ENCODE data around the gene RBM45. TPM values are rescaled to one million over a fixed set of nuclear protein-coding genes. Genes with fewer than 3 reads are reported as not detected.

The RBM45 gene
- total RNA-seq, 1 donor from 2014 or later, result 4.9 TPM

- intact Hi-C loops (cut with DNase I), result no loop called here
- DNase-seq (no peak), ATAC-seq (ENCODE audit: poor library complexity) (no peak)
Observed at GRCh38 chr2:178101321-178102079, 10.7 kb upstream of the RBM45 start.

- ATAC-seq (ENCODE audit: poor library complexity) (no peak), DNase-seq (no peak)
- intact Hi-C loops (cut with DNase I), result no loop called here
Observed at GRCh38 chr2:178105566-178105965, 6.7 kb upstream of the RBM45 start.

- intact Hi-C loops (cut with DNase I), result no loop called here
- no peak for ATAC-seq (ENCODE audit: poor library complexity)
Observed at GRCh38 chr2:178106053-178106452, 6.2 kb upstream of the RBM45 start.

GRCh38 chr2:178108176-178108575 is 4.1 kb upstream of the RBM45 start:
- DNase-seq, result no peak
- no peak for ATAC-seq (ENCODE audit: poor library complexity)

More at GRCh38 chr2:178106053-178106452, 6.2 kb upstream of the RBM45 start:
- DNase-seq, result no peak

GRCh38 chr2:178109813-178110212 is 2.4 kb upstream of the RBM45 start:
- ATAC-seq (ENCODE audit: poor library complexity) (no peak), DNase-seq (no peak)
- intact Hi-C loops (cut with DNase I), result loop anchor here (5.0 to 10.0 kb wide), 2 partner anchors 85 to 302 kb away; partner anchors contain the start of gene OSBPL6

More at GRCh38 chr2:178108176-178108575, 4.1 kb upstream of the RBM45 start:
- intact Hi-C loops (cut with DNase I), result no loop called here

GRCh38 chr2:178110681-178111080 is 1.6 kb upstream of the RBM45 start:
- intact Hi-C loops (cut with DNase I), result loop anchor here (5.0 to 10.0 kb wide), 2 partner anchors 84 to 302 kb away; partner anchors contain the start of gene OSBPL6
- ATAC-seq (ENCODE audit: poor library complexity), result no peak

GRCh38 chr2:178111743-178112142 is 494 bp upstream of the RBM45 start:
- ATAC-seq (ENCODE audit: poor library complexity), result no peak
- intact Hi-C loops (cut with DNase I), result loop anchor here (5.0 to 10.0 kb wide), 2 partner anchors 83 to 301 kb away; partner anchors contain the start of gene OSBPL6
- DNase-seq, result no peak

More at GRCh38 chr2:178110681-178111080, 1.6 kb upstream of the RBM45 start:
- DNase-seq, result no peak

- ATAC-seq (ENCODE audit: poor library complexity), result no peak
Observed at GRCh38 chr2:178114462-178114861, 2.2 kb downstream of the RBM45 start.

GRCh38 chr2:178115271-178115670 is 3.0 kb downstream of the RBM45 start:
- DNase-seq (no peak), ATAC-seq (ENCODE audit: poor library complexity) (no peak)
- intact Hi-C loops (cut with DNase I), result loop anchor here (10.0 kb wide), 1 partner anchor 80 kb away; the partner anchor contains the start of gene OSBPL6

More at GRCh38 chr2:178114462-178114861, 2.2 kb downstream of the RBM45 start:
- no peak for DNase-seq
- intact Hi-C loops (cut with DNase I), result loop anchor here (5.0 to 10.0 kb wide), 2 partner anchors 80 to 298 kb away; partner anchors contain the start of gene OSBPL6

- DNase-seq (no peak), ATAC-seq (ENCODE audit: poor library complexity) (no peak)
- intact Hi-C loops (cut with DNase I), result loop anchor here (10.0 kb wide), 1 partner anchor 77 kb away; the partner anchor contains the start of gene OSBPL6
Observed at GRCh38 chr2:178117725-178118124, 5.5 kb downstream of the RBM45 start.

- intact Hi-C loops (cut with DNase I), result loop anchor here (10.0 kb wide), 1 partner anchor 75 kb away; the partner anchor contains the start of gene OSBPL6
- no peak for DNase-seq
- ATAC-seq (ENCODE audit: poor library complexity), result no peak
Observed at GRCh38 chr2:178119179-178119922, 7.1 kb downstream of the RBM45 start.

GRCh38 chr2:178123163-178123562 is 10.9 kb downstream of the RBM45 start:
- intact Hi-C loops (cut with DNase I), result no loop called here
- no peak for ATAC-seq (ENCODE audit: poor library complexity)
- DNase-seq, result no peak

GRCh38 chr2:178125125-178125524 is 12.9 kb downstream of the RBM45 start:
- ATAC-seq (ENCODE audit: poor library complexity) (no peak), DNase-seq (no peak)
- intact Hi-C loops (cut with DNase I), result no loop called here

GRCh38 chr2:178125862-178126261 is 13.6 kb downstream of the RBM45 start:
- intact Hi-C loops (cut with DNase I), result no loop called here
- DNase-seq (no peak), ATAC-seq (ENCODE audit: poor library complexity) (no peak)

- DNase-seq (no peak), ATAC-seq (ENCODE audit: poor library complexity) (no peak)
- intact Hi-C loops (cut with DNase I), result no loop called here
Observed at GRCh38 chr2:178128836-178129630, 16.8 kb downstream of the RBM45 start.

GRCh38 chr2:178136321-178137025 is 24.2 kb downstream of the RBM45 start:
- ATAC-seq (ENCODE audit: poor library complexity) (no peak), DNase-seq (no peak)
- intact Hi-C loops (cut with DNase I), result no loop called here

GRCh38 chr2:178142274-178143065 is 30.2 kb downstream of the RBM45 start:
- intact Hi-C loops (cut with DNase I), result no loop called here
- ATAC-seq (ENCODE audit: poor library complexity) (no peak), DNase-seq (no peak)

Data from Right ventricle myocardium superior (tissue), 1 donor.